ENCODE measurements around the gene SCN8A.

- no peak for TF ChIP-seq POLR2A (IDR thresholded peaks at IDR 0.05; ENCODE audit: low read length)
- TF ChIP-seq CTCF (IDR thresholded peaks at IDR 0.05) = no peak
- TF ChIP-seq, protein P1, sequence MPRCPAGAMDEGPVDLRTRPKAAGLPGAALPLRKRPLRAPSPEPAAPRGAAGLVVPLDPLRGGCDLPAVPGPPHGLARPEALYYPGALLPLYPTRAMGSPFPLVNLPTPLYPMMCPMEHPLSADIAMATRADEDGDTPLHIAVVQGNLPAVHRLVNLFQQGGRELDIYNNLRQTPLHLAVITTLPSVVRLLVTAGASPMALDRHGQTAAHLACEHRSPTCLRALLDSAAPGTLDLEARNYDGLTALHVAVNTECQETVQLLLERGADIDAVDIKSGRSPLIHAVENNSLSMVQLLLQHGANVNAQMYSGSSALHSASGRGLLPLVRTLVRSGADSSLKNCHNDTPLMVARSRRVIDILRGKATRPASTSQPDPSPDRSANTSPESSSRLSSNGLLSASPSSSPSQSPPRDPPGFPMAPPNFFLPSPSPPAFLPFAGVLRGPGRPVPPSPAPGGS (IDR thresholded peaks at IDR 0.05) = no peak
- no peak for TF ChIP-seq SMC3 (IDR thresholded peaks at IDR 0.05)
- no peak for TF ChIP-seq RAD21 (conservative IDR thresholded peaks at IDR 0.05 in 1 of 2, IDR thresholded peaks at IDR 0.05 in 1 of 2)
- no peak for TF ChIP-seq MAX (IDR thresholded peaks at IDR 0.05)
- TF ChIP-seq CHD2 (IDR thresholded peaks at IDR 0.05; ENCODE audit: low read length, partially characterized antibody) = no peak
- TF ChIP-seq EP300 (IDR thresholded peaks at IDR 0.05) = no peak
These were observed 131.4 kb downstream of the SCN8A start for GRCh38 chr12:51722431-51722830.

Measured in A549 (cell line).